ENCODE results near the gene PLXNC1. TPM values are rescaled to one million over a fixed set of nuclear protein-coding genes. Genes with fewer than 3 reads are reported as not detected.

The PLXNC1 gene
- polyA plus RNA-seq, 1 donor (not counting 4 experiments of a cell fraction or from before 2014, with no cell fraction given): 0.17 TPM

GRCh38 chr12:94123127-94123526 is 25.2 kb upstream of the PLXNC1 start:
- Histone ChIP-seq H4K20me1 (ENCODE audit: control insufficient read depth, extremely low read depth, insufficient read depth, low read length) (no peaks in the 10 kb centered on the region), H3K4me1 (ENCODE audit: control insufficient read depth, extremely low read depth, insufficient read depth, low read length) (no peaks in the 10 kb centered on the region), H3K9me3 (ENCODE audit: control insufficient read depth, low read depth, low read length) (no peaks in the 10 kb centered on the region), H3K4me2 (ENCODE audit: control insufficient read depth, extremely low read depth, insufficient read depth, low read depth, low read length) (no peak overlapping the region), H3K27me3 (ENCODE audit: control insufficient read depth, extremely low read depth, insufficient read depth, low read length) (no peaks in the 10 kb centered on the region), H3K79me2 (ENCODE audit: control insufficient read depth, insufficient read depth, low read length) (no peaks in the 10 kb centered on the region), H3K4me3 (ENCODE audit: control insufficient read depth in 2 of 3, extremely low read depth in 1 of 3, insufficient read depth in 2 of 3, low read depth in 1 of 3, low read length in 3 of 3) (no peak overlapping the region), H2AFZ (ENCODE audit: control insufficient read depth, low read length) (no peak overlapping the region), H3K27ac (ENCODE audit: control insufficient read depth, insufficient read depth, low read length) (no peak overlapping the region), H3K9ac (ENCODE audit: control insufficient read depth, extremely low read depth, insufficient read depth, low read length) (no peak overlapping the region), H3K9me1 (ENCODE audit: control insufficient read depth, extremely low read depth, insufficient read depth, low read length) (no peaks in the 10 kb centered on the region), H3K36me3 (ENCODE audit: control insufficient read depth in 2 of 2, extremely low read depth in 1 of 2, insufficient read depth in 2 of 2, low read length in 2 of 2) (no peaks in the 10 kb centered on the region)
- DNase-seq (ENCODE audit: low read depth, low spot score): no peak
- dilution Hi-C loops (cut with MboI; ENCODE audit: extremely low pct_ligation_motif_present, low sequenced_read_pairs): no loop called here
- no peak for FAIRE-seq
- TF ChIP-seq EZH2 (IDR thresholded peaks at IDR 0.05; ENCODE audit: low read length): no peak
- no peak for TF ChIP-seq CTCF (optimal IDR thresholded peaks at IDR 0.05 in 1 of 3, IDR thresholded peaks at IDR 0.05 in 1 of 3, conservative IDR thresholded peaks at IDR 0.05 in 1 of 3; ENCODE audit: extremely low read depth in 1 of 3, insufficient read depth in 2 of 3, low read length in 3 of 3)

GRCh38 chr12:94126067-94126466 is 22.3 kb upstream of the PLXNC1 start:
- Histone ChIP-seq H3K9me1 (ENCODE audit: control insufficient read depth, extremely low read depth, insufficient read depth, low read length) (no peaks in the 10 kb centered on the region), H3K4me2 (ENCODE audit: control insufficient read depth, extremely low read depth, insufficient read depth, low read depth, low read length) (no peak overlapping the region), H3K27ac (ENCODE audit: control insufficient read depth, insufficient read depth, low read length) (no peak overlapping the region), H4K20me1 (ENCODE audit: control insufficient read depth, extremely low read depth, insufficient read depth, low read length) (no peaks in the 10 kb centered on the region), H3K4me3 (ENCODE audit: control insufficient read depth in 2 of 3, extremely low read depth in 1 of 3, insufficient read depth in 2 of 3, low read depth in 1 of 3, low read length in 3 of 3) (no peak overlapping the region), H2AFZ (ENCODE audit: control insufficient read depth, low read length) (no peak overlapping the region), H3K36me3 (ENCODE audit: control insufficient read depth in 2 of 2, extremely low read depth in 1 of 2, insufficient read depth in 2 of 2, low read length in 2 of 2) (no peaks in the 10 kb centered on the region), H3K9me3 (ENCODE audit: control insufficient read depth, low read depth, low read length) (no peaks in the 10 kb centered on the region), H3K9ac (ENCODE audit: control insufficient read depth, extremely low read depth, insufficient read depth, low read length) (no peak overlapping the region), H3K27me3 (ENCODE audit: control insufficient read depth, extremely low read depth, insufficient read depth, low read length) (peaks cover 5% of the 10 kb centered on the region), H3K4me1 (ENCODE audit: control insufficient read depth, extremely low read depth, insufficient read depth, low read length) (no peaks in the 10 kb centered on the region), H3K79me2 (ENCODE audit: control insufficient read depth, insufficient read depth, low read length) (no peaks in the 10 kb centered on the region)
- no peak for TF ChIP-seq CTCF (optimal IDR thresholded peaks at IDR 0.05 in 1 of 3, IDR thresholded peaks at IDR 0.05 in 1 of 3, conservative IDR thresholded peaks at IDR 0.05 in 1 of 3; ENCODE audit: extremely low read depth in 1 of 3, insufficient read depth in 2 of 3, low read length in 3 of 3)
- FAIRE-seq (no peak), DNase-seq (ENCODE audit: low read depth, low spot score) (no peak)
- dilution Hi-C loops (cut with MboI; ENCODE audit: extremely low pct_ligation_motif_present, low sequenced_read_pairs): no loop called here
